IPS DF 6.9 (cell line): ENCODE results near the gene ZNF688.
"Not testable (repeated sequence)": the region's sequence is repeated elsewhere in the genome, so short reads cannot be mapped to it uniquely, and the experiment has no call there.

Source experiments
- DNase-seq: peaks from one replicate; pipeline ENCODE4 v3.0.0-alpha.2; 2013; ENCODE audit warnings: low read depth, low spot score
- H3K27ac ChIP-seq: one replicate; pipeline ENCODE4 v1.5.1; 2013; ENCODE audit warnings: low read length, control low read depth
- H3K27me3 ChIP-seq: 2 replicates; pipeline ENCODE4 v1.6.1; 2013; ENCODE audit warnings: mild to moderate bottlenecking, low read length; ENCODE audit not compliant: control insufficient read depth, insufficient read depth
- H3K36me3 ChIP-seq: 2 replicates; pipeline ENCODE4 v1.6.1; 2013; ENCODE audit warnings: low read length; ENCODE audit not compliant: control insufficient read depth, insufficient read depth
- H3K4me1 ChIP-seq: 2 replicates; pipeline ENCODE4 v1.6.1; 2013; ENCODE audit warnings: low read length; ENCODE audit not compliant: control insufficient read depth, insufficient read depth
- H3K4me3 ChIP-seq: 2 replicates; pipeline ENCODE4 v1.5.1; 2013; ENCODE audit warnings: mild to moderate bottlenecking, low read length
- H3K9me3 ChIP-seq: 2 replicates; pipeline ENCODE4 v1.6.1; 2013; ENCODE audit warnings: low read length, inconsistent platforms; ENCODE audit not compliant: control insufficient read depth, insufficient read depth
- WGBS: extraction: QIAGEN DNeasy Blood & Tissue Kit; methylation state at CpG from one replicate; pipeline ENCODE4 v1.1.7; 2013; ENCODE audit warnings: mixed read lengths, missing lambda C conversion rate; ENCODE audit not compliant: insufficient read length, insufficient coverage; 5-methylcytosine and 5-hydroxymethylcytosine counted together

ZNF688 gene

GRCh38 chr16:30541502-30542329 lies 29.8 kb downstream of the ZNF688 start:
- no peak overlapping the region for H3K4me3 ChIP-seq
- H3K36me3 ChIP-seq, result no peaks in the 10 kb centered on the region
- no peak for DNase-seq
- no CpG with 5 or more reads among the region's 10 CpGs for WGBS
- H3K9me3 ChIP-seq, result no peaks in the 10 kb centered on the region
- no peak overlapping the region for H3K27ac ChIP-seq
- H3K27me3 ChIP-seq, result no peaks in the 10 kb centered on the region; the same call in 1 of the 2 replicates
- H3K4me1 ChIP-seq, result peaks cover 1% of the 10 kb centered on the region; the same call in 1 of the 2 replicates

- H3K27ac ChIP-seq, H3K4me1 ChIP-seq, H3K4me3 ChIP-seq, H3K36me3 ChIP-seq, DNase-seq, H3K9me3 ChIP-seq, H3K27me3 ChIP-seq: not testable (repeated sequence)
- no CpG with 5 or more reads among the region's 9 CpGs for WGBS
Observed at GRCh38 chr16:30540916-30541464, 30.5 kb downstream of the ZNF688 start.

- not testable (repeated sequence) for DNase-seq, H3K4me1 ChIP-seq, H3K36me3 ChIP-seq, H3K27ac ChIP-seq, H3K9me3 ChIP-seq, H3K27me3 ChIP-seq, H3K4me3 ChIP-seq
- WGBS, result no CpG with 5 or more reads among the region's 13 CpGs
Observed at GRCh38 chr16:30539986-30540526, 31.5 kb downstream of the ZNF688 start.

GRCh38 chr16:30539000-30539964 lies 32.2 kb downstream of the ZNF688 start:
- DNase-seq, result no peak
- no peaks in the 10 kb centered on the region for H3K36me3 ChIP-seq
- H3K4me3 ChIP-seq, result no peak overlapping the region
- no peaks in the 10 kb centered on the region; the same call in 1 of the 2 replicates for H3K27me3 ChIP-seq
- WGBS, result no CpG with 5 or more reads among the region's 8 CpGs
- H3K27ac ChIP-seq, result no peak overlapping the region
- H3K4me1 ChIP-seq, result peaks cover 1% of the 10 kb centered on the region; the same call in 1 of the 2 replicates
- no peaks in the 10 kb centered on the region for H3K9me3 ChIP-seq

GRCh38 chr16:30536391-30537024 lies 35.0 kb downstream of the ZNF688 start:
- not testable (repeated sequence) for H3K4me1 ChIP-seq, DNase-seq, H3K9me3 ChIP-seq, H3K4me3 ChIP-seq, H3K36me3 ChIP-seq, H3K27ac ChIP-seq, H3K27me3 ChIP-seq
- WGBS, result no CpG with 5 or more reads among the region's 13 CpGs

GRCh38 chr16:30535777-30536190 lies 35.7 kb downstream of the ZNF688 start:
- DNase-seq, result peak; percentile 22
- peak overlapping the region; percentile 63 for H3K27ac ChIP-seq
- H3K36me3 ChIP-seq, result peaks cover 6% of the 10 kb centered on the region; the same call in 1 of the 2 replicates
- peaks cover 2% of the 10 kb centered on the region; the same call in 1 of the 2 replicates for H3K4me1 ChIP-seq
- no CpG with 5 or more reads among the region's 12 CpGs for WGBS
- H3K27me3 ChIP-seq, result no peaks in the 10 kb centered on the region
- H3K4me3 ChIP-seq, result peak overlapping the region; percentile 58; the same call in 1 of the 2 replicates
- H3K9me3 ChIP-seq, result no peaks in the 10 kb centered on the region

- Histone ChIP-seq H3K36me3 (peaks cover 6% of the 10 kb centered on the region; the same call in 1 of the 2 replicates), H3K27ac (peak overlapping the region; percentile 63), H3K4me3 (peak overlapping the region; percentile 58; the same call in 1 of the 2 replicates), H3K9me3 (no peaks in the 10 kb centered on the region), H3K4me1 (peaks cover 2% of the 10 kb centered on the region; the same call in 1 of the 2 replicates), H3K27me3 (no peaks in the 10 kb centered on the region)
- no CpG with 5 or more reads among the region's 18 CpGs for WGBS
- DNase-seq, result no peak
Observed at GRCh38 chr16:30535106-30535776, 36.3 kb downstream of the ZNF688 start.

GRCh38 chr16:30534368-30535105 lies 37.0 kb downstream of the ZNF688 start, which contains the start of gene ZNF747:
Gene ZNF747, minus strand, starts transcription at chr16:30534858. Its CDS starts 179 bp downstream, at chr16:30534679.
- H3K9me3 ChIP-seq, result no peaks in the 10 kb centered on the region
- WGBS, result no CpG with 5 or more reads among the region's 70 CpGs
- peaks cover 2% of the 10 kb centered on the region; the same call in 1 of the 2 replicates for H3K4me1 ChIP-seq
- H3K4me3 ChIP-seq, result peak within 1 kb of the TSS; percentile 58
- peaks cover 6% of the 10 kb centered on the region; the same call in 1 of the 2 replicates for H3K36me3 ChIP-seq
- peak within 1 kb of the TSS; percentile 63 for H3K27ac ChIP-seq
- no peaks in the 10 kb centered on the region for H3K27me3 ChIP-seq
- DNase-seq, result peak; percentile 87
